Activated CD4-positive, alpha-beta T cell treated with anti-CD3 and anti-CD28 coated beads for 36 hours (primary cell): ENCODE data around the gene ELMO1. TPM values are rescaled to one million over a fixed set of nuclear protein-coding genes. Genes with fewer than 3 reads are reported as not detected.

Source experiments
- ATAC-seq: fragments of 200-7000 bp; cut with Tn5 transposase; one replicate; pipeline ENCODE4 v1.10.0; 2021; ENCODE audit warnings: mild to moderate bottlenecking, moderate library complexity
- CTCF ChIA-PET: fragments of 350-600 bp; sonication (Branson Sonifier 250); formaldehyde crosslinking; loops from one replicate; lab custom pipeline; 2021; ENCODE audit warnings: antibody characterized with exemption; lab: Charles Lee
- POLR2A ChIA-PET: fragments of 350-600 bp; sonication (Branson Sonifier 250); formaldehyde crosslinking; loops from one replicate; lab custom pipeline; 2021; ENCODE audit warnings: antibody characterized with exemption, inconsistent platforms; lab: Charles Lee
- DNase-seq: peaks from one replicate; pipeline ENCODE4 v3.0.0-alpha.2; 2020
- H3K27ac Mint-ChIP-seq: one replicate; pipeline ENCODE4 v1.8.0; 2021; ENCODE audit warnings: mixed read lengths
- H3K27me3 Mint-ChIP-seq: one replicate; pipeline ENCODE4 v1.8.0; 2021; ENCODE audit warnings: mixed read lengths
- H3K36me3 Mint-ChIP-seq: one replicate; pipeline ENCODE4 v1.8.0; 2021; ENCODE audit warnings: low read depth, mixed read lengths
- H3K4me1 Mint-ChIP-seq: one replicate; pipeline ENCODE4 v1.8.0; 2021; ENCODE audit warnings: mixed read lengths
- H3K4me3 Mint-ChIP-seq: one replicate; pipeline ENCODE4 v1.8.0; 2021; ENCODE audit warnings: mild to moderate bottlenecking, moderate library complexity, mixed read lengths
- H3K9me3 Mint-ChIP-seq: one replicate; pipeline ENCODE4 v1.8.0; 2021; ENCODE audit warnings: low read depth, mixed read lengths
- intact Hi-C, 2 experiments: fragments of 100-400 bp; cut with DNase I in 1 of 2; cut with micrococcal nuclease in 1 of 2; formaldehyde crosslinking; loops; one replicate each; pipeline versions ENCODE4 v1.14.2 to v1.15.1; 2022 to 2024; cut with DNase I, micrococcal nuclease
- total RNA-seq, 2 experiments: library from RNA; stranded (reverse); gene quantifications; one replicate each; pipeline ENCODE4 v1.2.3, GENCODE V29; 2021

Gene ELMO1
- total RNA-seq, 2 experiments from 2014 or later = 96.2 to 173 TPM

DNA sequence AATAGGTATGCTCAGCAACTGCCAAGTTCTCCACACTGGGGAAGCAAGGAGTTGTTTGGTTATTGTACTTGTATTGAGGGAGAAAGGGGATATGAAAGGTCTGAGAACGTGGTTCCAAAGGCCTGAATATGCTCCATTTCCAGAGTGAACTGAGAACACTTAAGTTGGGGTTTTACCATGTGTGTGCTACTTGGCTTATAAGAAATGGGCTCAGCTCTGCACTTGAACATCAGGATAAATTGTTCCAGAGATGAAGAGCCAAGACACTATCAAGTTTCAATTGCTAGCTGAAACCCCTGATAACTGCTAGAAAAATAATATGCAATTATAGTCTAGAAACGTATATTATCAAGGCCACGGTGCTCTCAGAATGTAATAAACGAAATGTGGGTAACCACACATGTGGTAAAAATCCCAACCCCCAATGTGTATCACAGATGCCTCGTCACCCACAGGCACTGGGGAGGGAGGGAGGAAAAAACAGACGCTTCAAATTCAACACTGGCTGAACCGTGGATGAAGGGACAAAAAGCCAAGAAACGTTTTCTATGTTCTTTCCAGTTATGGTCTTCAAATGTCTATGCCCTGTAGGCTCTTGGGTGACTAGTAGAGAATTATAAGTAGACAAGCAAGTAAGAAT, 16.3 kb downstream of the ELMO1 start:
- Mint-ChIP-seq H3K27me3 (no peaks in the 10 kb centered on the region), H3K27ac (peak overlapping the region; percentile 85), H3K4me3 (peak overlapping the region; percentile 24), H3K36me3 (peaks cover 26% of the 10 kb centered on the region), H3K4me1 (peaks cover 95% of the 10 kb centered on the region), H3K9me3 (no peaks in the 10 kb centered on the region)
- ATAC-seq = peak; percentile 79
- peak; percentile 72 for DNase-seq
- intact Hi-C loops = no loop called here
- CTCF ChIA-PET = interaction anchor here (0.9 kb wide), 1 partner anchor 46 kb away, joined by 3 read pairs; no protein-coding TSS in a partner anchor
- POLR2A ChIA-PET = no interaction called here

GRCh38 chr7:37431413-37431812, 17.3 kb downstream of the ELMO1 start:
- H3K4me3 Mint-ChIP-seq = no peak overlapping the region
- ChIA-PET CTCF (no interaction called here), POLR2A (no interaction called here)
- H3K4me1 Mint-ChIP-seq = peaks cover 94% of the 10 kb centered on the region
- no peak for ATAC-seq
- intact Hi-C loops = no loop called here
- H3K9me3 Mint-ChIP-seq = no peaks in the 10 kb centered on the region
- H3K27ac Mint-ChIP-seq = no peak overlapping the region
- no peaks in the 10 kb centered on the region for H3K27me3 Mint-ChIP-seq
- no peak for DNase-seq
- peaks cover 28% of the 10 kb centered on the region for H3K36me3 Mint-ChIP-seq

DNA sequence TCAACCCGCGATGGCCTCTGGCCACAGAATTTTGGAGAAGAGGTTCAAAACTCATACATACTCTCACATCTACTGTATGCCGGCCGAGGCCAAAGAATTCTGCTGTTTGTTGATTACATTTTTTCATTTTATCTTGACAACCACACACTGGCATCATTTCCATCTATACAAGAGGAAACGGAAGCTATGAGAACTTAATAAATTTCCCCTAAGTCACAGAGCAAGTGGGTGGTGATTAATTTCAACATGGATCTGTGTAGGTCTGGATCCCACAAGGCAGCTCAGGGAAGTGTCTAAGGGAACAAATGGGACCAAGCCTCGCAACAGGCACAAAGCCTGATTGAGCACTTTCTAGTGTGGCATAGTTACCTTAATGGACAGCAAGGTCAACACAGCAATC, 18.0 kb downstream of the ELMO1 start:
- Mint-ChIP-seq H3K4me3 (no peak overlapping the region), H3K4me1 (peaks cover 88% of the 10 kb centered on the region), H3K27me3 (no peaks in the 10 kb centered on the region), H3K9me3 (no peaks in the 10 kb centered on the region), H3K36me3 (peaks cover 28% of the 10 kb centered on the region), H3K27ac (no peak overlapping the region)
- DNase-seq (no peak), ATAC-seq (no peak)
- CTCF ChIA-PET = interaction anchor here (1.0 kb wide), 2 partner anchors 11 to 33 kb away, joined by 3 read pairs; no protein-coding TSS in a partner anchor
- POLR2A ChIA-PET = no interaction called here
- intact Hi-C loops = no loop called here

DNA sequence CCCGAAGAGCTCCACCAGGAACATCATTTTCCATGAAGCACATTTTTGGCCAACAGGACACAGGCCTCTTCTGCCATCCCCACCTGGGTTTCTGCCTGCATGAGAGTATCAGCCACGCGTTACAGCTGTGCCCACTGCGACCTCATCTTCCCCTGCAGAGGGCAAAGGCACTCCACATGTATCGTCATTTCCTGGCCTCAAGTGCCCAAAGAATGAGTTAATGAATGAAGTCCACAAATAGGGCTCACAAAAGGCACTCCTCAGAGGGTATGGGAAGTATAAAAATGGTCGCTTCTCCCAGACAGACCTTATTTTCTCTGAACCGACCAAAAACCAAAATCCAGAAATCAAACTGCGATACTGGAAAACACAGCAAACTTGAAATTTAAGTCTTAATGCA, 18.5 kb downstream of the ELMO1 start:
- no peak overlapping the region for H3K4me3 Mint-ChIP-seq
- DNase-seq = no peak
- peaks cover 28% of the 10 kb centered on the region for H3K36me3 Mint-ChIP-seq
- no peak for ATAC-seq
- intact Hi-C loops = no loop called here
- H3K27me3 Mint-ChIP-seq = no peaks in the 10 kb centered on the region
- H3K4me1 Mint-ChIP-seq = peaks cover 86% of the 10 kb centered on the region
- H3K9me3 Mint-ChIP-seq = no peaks in the 10 kb centered on the region
- H3K27ac Mint-ChIP-seq = no peak overlapping the region
- POLR2A ChIA-PET = no interaction called here
- CTCF ChIA-PET = interaction anchor here (0.9 to 1.3 kb wide), 4 partner anchors 9 to 33 kb away, joined by 3 to 4 read pairs (median 3); no protein-coding TSS in a partner anchor

- POLR2A ChIA-PET = no interaction called here
- Mint-ChIP-seq H3K27me3 (no peaks in the 10 kb centered on the region), H3K4me1 (peaks cover 83% of the 10 kb centered on the region), H3K4me3 (no peak overlapping the region), H3K36me3 (peaks cover 26% of the 10 kb centered on the region), H3K9me3 (no peaks in the 10 kb centered on the region), H3K27ac (no peak overlapping the region)
- intact Hi-C loops = no loop called here
- ATAC-seq (no peak), DNase-seq (no peak)
- CTCF ChIA-PET = interaction anchor here (0.9 to 1.3 kb wide), 2 partner anchors 10 to 18 kb away, joined by 3 to 4 read pairs; no protein-coding TSS in a partner anchor
These were observed 19.3 kb downstream of the ELMO1 start for GRCh38 chr7:37429435-37429791.

- POLR2A ChIA-PET = no interaction called here
- DNase-seq = no peak
- H3K36me3 Mint-ChIP-seq = peaks cover 26% of the 10 kb centered on the region
- no peak overlapping the region for H3K4me3 Mint-ChIP-seq
- H3K9me3 Mint-ChIP-seq = no peaks in the 10 kb centered on the region
- CTCF ChIA-PET = interaction anchor here (0.7 to 1.4 kb wide), 4 partner anchors 11 to 80 kb away, joined by 3 to 5 read pairs (median 4); no protein-coding TSS in a partner anchor
- no peak for ATAC-seq
- intact Hi-C loops = no loop called here
- H3K4me1 Mint-ChIP-seq = peaks cover 81% of the 10 kb centered on the region
- H3K27me3 Mint-ChIP-seq = no peaks in the 10 kb centered on the region
- no peak overlapping the region for H3K27ac Mint-ChIP-seq
These were observed 19.8 kb downstream of the ELMO1 start for GRCh38 chr7:37428681-37429434.

GRCh38 chr7:37427276-37427940, 21.3 kb downstream of the ELMO1 start:
- peaks cover 26% of the 10 kb centered on the region for H3K36me3 Mint-ChIP-seq
- H3K9me3 Mint-ChIP-seq = no peaks in the 10 kb centered on the region
- H3K4me1 Mint-ChIP-seq = peaks cover 70% of the 10 kb centered on the region
- CTCF ChIA-PET = interaction anchor here (1.1 to 1.7 kb wide), 4 partner anchors 10 to 246 kb away, joined by 3 to 6 read pairs (median 3); no protein-coding TSS in a partner anchor
- peak; percentile 13 for ATAC-seq
- H3K27me3 Mint-ChIP-seq = no peaks in the 10 kb centered on the region
- intact Hi-C loops = no loop called here
- POLR2A ChIA-PET = no interaction called here
- no peak overlapping the region for H3K27ac Mint-ChIP-seq
- no peak overlapping the region for H3K4me3 Mint-ChIP-seq
- no peak for DNase-seq

GRCh38 chr7:37425498-37425897, 23.2 kb downstream of the ELMO1 start:
- intact Hi-C loops = loop anchor here in 1 of 2 experiments (2.0 kb wide), 1 partner anchor 13 kb away; no protein-coding TSS in a partner anchor
- no peak for DNase-seq
- ChIA-PET POLR2A (no interaction called here), CTCF (interaction anchor here (0.6 to 1.3 kb wide), 3 partner anchors 14 to 395 kb away, joined by 3 read pairs; no protein-coding TSS in a partner anchor)
- Mint-ChIP-seq H3K4me1 (peaks cover 68% of the 10 kb centered on the region), H3K27ac (no peak overlapping the region), H3K36me3 (peaks cover 24% of the 10 kb centered on the region), H3K27me3 (no peaks in the 10 kb centered on the region), H3K9me3 (no peaks in the 10 kb centered on the region), H3K4me3 (no peak overlapping the region)
- ATAC-seq = no peak

DNA sequence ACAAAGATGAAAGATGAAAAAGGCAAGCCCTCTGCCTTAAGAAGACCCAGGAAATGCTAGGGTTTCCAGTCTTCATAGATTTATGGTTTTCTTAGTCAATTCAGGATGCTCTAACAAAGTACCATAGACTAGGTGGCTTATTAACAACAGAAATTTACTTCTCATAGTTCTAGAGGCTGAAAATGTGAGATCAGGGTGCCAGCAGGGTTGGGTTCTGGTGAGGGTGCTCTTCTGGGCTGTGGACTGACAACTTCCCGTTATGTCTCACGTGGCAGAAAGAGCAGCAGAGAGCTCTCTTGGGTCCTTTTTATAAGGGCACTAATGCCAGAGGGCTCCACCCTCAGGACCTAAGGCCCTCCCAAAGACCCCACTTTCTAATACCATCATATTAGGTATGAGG, 23.7 kb downstream of the ELMO1 start:
- DNase-seq = no peak
- no peak overlapping the region for H3K27ac Mint-ChIP-seq
- ATAC-seq = peak; percentile 30
- no peaks in the 10 kb centered on the region for H3K27me3 Mint-ChIP-seq
- H3K9me3 Mint-ChIP-seq = no peaks in the 10 kb centered on the region
- CTCF ChIA-PET = interaction anchor here (1.3 kb wide), 1 partner anchor 14 kb away, joined by 3 read pairs; no protein-coding TSS in a partner anchor
- no peak overlapping the region for H3K4me3 Mint-ChIP-seq
- intact Hi-C loops = loop anchor here in 1 of 2 experiments (2.0 kb wide), 1 partner anchor 14 kb away; no protein-coding TSS in a partner anchor
- peaks cover 68% of the 10 kb centered on the region for H3K4me1 Mint-ChIP-seq
- peaks cover 19% of the 10 kb centered on the region for H3K36me3 Mint-ChIP-seq
- POLR2A ChIA-PET = no interaction called here

- no peaks in the 10 kb centered on the region for H3K27me3 Mint-ChIP-seq
- H3K4me1 Mint-ChIP-seq = peaks cover 67% of the 10 kb centered on the region
- ChIA-PET CTCF (no interaction called here), POLR2A (no interaction called here)
- DNase-seq = no peak
- intact Hi-C loops = loop anchor here in 1 of 2 experiments (2.0 kb wide), 1 partner anchor 14 kb away; no protein-coding TSS in a partner anchor
- H3K4me3 Mint-ChIP-seq = no peak overlapping the region
- H3K9me3 Mint-ChIP-seq = no peaks in the 10 kb centered on the region
- no peak overlapping the region for H3K27ac Mint-ChIP-seq
- ATAC-seq = peak; percentile 31
- H3K36me3 Mint-ChIP-seq = peaks cover 18% of the 10 kb centered on the region
These were observed 24.1 kb downstream of the ELMO1 start for GRCh38 chr7:37424521-37424920.

- H3K36me3 Mint-ChIP-seq = peaks cover 9% of the 10 kb centered on the region
- no peak overlapping the region for H3K27ac Mint-ChIP-seq
- ChIA-PET POLR2A (no interaction called here), CTCF (interaction anchor here (1.0 kb wide), 1 partner anchor 14 kb away, joined by 3 read pairs; no protein-coding TSS in a partner anchor)
- DNase-seq (no peak), ATAC-seq (no peak)
- H3K9me3 Mint-ChIP-seq = no peaks in the 10 kb centered on the region
- no peak overlapping the region for H3K4me3 Mint-ChIP-seq
- intact Hi-C loops = no loop called here
- no peaks in the 10 kb centered on the region for H3K27me3 Mint-ChIP-seq
- H3K4me1 Mint-ChIP-seq = peaks cover 66% of the 10 kb centered on the region
These were observed 26.7 kb downstream of the ELMO1 start for GRCh38 chr7:37421861-37422500.
